HG03039 (cell line): ENCODE data around the gene PARP12.

Source experiments
- ATAC-seq: cut with Tn5 transposase; IDR thresholded peaks from one replicate; pipeline ENCODE4 v1.9.1; 2021; ENCODE audit warnings: mild to moderate bottlenecking, moderate library complexity; ENCODE audit not compliant: unreplicated experiment

Gene PARP12

DNA sequence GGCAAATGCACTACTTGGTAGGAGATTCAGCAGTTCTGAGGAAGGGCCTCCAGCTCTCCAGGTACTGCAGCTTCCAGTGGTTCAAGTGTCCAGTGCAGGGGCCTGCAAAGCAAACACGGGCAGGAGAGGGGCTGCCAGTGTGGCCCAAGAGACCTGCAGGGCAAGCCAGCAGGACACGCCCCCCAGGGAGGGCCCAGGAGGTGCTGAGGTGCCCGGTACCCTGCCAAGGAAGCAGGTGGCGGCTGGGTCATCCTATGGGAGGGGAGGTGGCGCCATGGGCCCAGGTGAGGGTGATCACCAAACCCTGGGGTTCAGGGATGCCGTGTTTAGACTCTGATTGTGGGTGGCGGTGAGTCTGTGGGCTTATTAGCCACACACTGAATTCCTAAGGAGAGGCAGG, 45.7 kb downstream of the PARP12 start:
- no peak for ATAC-seq

DNA sequence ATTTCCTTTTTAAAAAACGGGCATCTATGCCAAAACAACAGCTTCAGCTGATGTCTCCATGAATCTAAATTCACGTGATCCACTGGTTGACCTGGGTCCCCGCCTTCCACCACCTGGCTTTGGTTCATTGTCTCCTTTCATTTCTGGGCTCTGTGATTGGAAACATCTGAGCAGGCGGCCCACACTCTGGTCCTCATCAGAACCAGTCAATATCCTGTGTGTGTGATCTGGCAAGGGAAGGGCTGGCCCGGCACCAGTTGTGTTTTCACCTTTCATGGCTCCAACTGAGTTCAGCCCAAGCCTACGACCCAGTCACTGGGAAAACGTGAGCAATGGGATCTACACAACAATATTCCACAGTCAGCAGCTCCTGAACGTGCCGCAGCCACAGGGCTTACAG, 46.2 kb downstream of the PARP12 start:
- ATAC-seq, result no peak

DNA sequence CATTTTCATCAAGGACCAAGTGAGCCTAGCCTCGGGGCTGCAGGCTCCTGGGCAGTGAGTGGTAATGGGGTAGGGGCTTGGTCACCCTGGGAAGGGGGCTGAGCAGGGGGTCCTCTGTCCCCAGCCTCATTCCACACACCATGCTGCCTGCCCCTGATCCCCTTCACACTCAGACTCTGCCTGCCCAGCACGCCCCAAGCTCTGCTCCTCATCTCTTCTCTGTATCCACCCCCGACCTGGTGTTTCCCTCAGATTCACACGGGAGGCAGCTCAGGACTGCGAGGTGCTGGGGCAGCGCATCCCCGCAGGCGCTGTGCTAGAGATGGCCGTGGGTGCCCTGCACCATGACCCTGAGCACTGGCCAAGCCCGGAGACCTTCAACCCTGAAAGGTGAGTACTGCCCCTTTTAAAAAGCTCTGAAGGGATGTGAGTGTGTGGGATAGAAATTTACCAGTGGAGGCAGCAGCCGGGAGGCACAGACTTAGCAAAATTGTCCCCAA, 47.2 kb downstream of the PARP12 start:
- no peak for ATAC-seq

DNA sequence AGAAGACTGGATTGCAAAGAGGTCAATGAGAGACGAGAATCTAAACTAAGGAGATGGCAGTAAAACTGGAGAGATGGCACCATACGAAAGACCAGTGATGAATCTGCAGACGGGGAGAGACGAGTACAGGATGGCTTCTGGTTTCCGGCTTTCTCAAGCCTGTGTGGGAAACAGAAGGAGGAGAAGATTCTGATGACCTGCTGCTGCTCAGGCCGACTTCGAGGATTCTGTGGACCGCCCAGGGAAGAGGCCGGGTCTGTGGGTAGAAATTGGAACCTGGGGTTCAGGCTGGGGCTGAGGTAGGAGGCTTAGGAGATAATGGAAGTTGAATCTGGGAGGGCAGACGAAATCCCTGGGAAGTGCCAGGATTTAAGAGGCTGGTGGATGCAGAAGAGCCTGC, 48.6 kb downstream of the PARP12 start:
- ATAC-seq, result no peak

DNA sequence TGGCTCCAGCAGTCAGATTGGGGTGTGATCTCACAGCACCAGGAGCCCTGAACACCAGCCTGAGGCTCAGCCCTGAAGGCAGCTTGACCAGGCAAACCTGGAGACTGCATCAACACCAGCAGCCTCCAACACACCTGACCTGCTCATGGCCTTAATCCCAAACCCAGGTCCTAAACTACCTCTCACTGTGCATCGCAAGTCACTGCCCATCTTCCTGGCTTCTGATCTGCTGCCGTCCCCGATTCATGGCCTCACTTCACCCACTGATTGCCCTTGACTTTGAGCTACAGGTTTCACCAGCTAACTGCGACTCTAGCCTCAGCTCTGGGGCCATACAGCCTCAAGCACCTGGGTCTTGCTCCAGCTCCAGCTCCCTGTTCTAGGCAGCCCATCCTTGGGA, 49.1 kb downstream of the PARP12 start:
- no peak for ATAC-seq

DNA sequence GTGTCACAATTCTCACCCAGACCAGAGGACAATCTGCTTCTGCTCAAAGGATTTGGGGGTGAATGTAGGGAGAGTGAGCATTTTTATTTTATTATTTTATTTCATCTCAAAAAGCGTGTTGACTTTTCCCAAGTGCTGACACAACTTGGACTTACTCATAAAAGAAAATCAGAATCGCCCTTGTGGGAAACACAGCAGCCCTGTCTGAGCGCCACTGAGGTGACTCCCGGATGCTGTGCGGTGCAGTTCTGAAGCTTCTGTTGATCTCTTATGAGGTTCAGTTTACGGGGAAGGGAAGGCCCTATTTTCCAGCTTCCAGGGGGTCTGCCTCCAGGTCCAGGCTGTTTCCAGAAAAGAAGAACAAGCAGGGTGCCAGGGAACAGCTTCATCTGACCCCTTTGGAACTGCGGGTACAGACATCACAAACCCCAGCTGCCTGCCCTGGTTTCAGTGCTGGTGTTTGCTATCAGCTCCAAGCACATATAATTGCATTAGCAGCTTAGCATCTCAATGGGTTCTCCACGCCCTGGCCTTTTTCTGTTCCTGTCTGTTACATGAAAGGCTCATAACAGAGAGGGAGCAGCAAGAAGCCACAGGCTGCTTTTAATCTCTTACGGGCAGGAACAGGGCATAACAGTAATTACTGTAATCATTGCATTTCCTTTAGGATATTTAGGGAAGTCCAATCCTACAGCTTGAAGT, 52.4 kb downstream of the PARP12 start:
- ATAC-seq, result no peak

DNA sequence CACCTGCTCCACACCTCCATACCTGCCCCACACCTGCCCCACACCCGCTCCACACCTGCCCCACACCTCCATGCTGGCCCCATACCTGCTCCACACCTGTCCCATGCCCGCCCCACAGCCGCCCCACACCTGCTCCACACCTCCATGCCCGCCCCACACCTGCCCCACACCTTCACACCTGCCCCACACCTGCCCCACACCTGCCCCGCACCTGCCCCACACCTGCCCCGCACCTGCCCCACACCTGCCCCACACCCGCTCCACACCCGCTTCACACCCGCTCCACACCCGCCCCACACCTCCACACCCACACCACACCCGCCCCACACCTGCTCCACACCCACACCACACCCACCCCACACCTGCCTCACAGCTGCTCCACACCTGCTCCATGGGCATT, 53.0 kb downstream of the PARP12 start:
- no peak for ATAC-seq

DNA sequence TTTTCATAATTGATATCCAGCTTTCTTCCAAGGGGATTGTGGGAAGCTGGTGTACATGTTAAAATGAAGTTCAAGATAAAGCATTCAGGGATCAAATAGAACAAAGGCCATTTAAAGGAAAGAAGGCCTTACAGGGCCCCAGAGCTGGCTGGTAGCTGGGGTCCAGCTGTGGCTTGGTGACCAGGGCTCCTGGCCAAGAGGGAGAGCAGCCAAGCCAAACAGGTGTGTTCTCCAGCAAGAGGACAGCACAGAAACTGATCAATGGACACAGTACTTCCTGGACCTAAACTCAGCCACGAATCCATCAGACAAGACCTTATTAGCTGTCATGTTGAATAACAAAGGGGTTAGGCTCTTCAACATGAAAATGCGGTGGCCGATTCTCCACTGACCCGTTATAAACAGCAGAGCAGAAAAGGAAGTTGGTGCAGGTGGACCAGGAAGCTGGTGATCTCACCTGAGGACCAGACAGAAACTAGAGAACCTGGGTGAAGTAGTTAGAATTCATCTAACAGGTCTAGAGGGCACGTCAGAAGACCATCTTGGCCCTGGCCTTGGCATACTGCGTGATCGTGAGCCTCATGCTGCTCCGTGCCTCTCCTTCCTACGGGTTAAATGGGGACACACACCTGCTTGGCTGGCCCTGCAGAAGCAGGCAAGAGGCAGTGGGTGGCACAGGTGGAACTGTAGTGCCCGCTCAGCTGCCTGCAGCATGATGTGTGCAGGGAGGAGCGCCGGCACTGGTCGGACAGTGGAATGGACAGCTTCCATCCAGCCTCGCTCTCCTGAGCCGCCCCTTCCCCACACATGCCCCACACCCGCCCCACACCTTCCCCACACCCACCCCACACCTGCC, 53.8 kb downstream of the PARP12 start:
- ATAC-seq, result no peak

DNA sequence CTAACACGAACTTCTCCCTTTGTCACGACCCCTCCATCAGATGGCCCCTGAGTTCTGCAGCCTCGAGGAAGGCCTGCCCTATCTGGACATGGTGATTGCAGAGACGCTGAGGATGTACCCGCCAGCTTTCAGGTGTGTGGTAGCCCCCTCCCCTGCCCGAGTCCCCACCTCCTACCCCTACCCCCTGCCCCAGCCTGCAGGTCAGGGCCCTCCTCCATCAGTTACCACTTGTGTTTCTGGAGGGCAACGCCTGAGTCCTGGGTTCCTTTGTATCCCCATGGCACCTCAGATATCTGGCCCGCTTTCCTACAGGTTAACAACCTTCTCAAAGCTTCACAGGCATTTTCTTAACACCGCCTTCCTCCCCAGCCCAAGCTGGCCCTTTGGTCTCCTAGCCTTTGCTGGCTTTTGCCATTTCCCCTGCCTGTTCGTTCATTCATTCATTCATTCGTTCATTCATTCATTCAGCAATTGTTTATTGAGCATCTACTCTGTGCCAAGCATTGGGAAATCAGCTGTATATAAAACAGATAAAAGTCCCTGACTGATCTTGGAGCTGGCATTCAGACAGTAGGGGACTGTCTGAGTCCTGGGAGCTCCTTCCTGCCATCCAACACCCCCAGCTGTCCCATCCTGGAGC, 55.6 kb downstream of the PARP12 start:
- ATAC-seq, result no peak

DNA sequence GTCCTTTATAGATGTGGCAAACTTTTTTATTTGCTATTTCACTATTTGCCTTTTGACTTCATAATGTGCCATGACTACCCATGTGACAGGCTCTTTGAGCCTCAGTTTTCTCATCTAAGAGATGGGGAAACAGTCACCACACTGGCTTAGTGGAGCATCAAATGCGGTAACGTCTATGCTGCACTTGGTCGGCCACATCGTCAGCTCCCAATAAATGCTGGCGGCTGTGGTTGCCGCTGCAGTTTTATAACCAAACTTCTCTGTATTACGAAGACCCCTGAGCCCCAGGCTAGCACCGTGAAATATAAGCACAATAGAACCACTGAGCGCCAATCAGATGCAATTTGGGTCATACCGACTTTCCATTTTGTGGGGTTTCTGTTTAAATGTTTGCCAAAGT, 56.2 kb downstream of the PARP12 start:
- no peak for ATAC-seq

DNA sequence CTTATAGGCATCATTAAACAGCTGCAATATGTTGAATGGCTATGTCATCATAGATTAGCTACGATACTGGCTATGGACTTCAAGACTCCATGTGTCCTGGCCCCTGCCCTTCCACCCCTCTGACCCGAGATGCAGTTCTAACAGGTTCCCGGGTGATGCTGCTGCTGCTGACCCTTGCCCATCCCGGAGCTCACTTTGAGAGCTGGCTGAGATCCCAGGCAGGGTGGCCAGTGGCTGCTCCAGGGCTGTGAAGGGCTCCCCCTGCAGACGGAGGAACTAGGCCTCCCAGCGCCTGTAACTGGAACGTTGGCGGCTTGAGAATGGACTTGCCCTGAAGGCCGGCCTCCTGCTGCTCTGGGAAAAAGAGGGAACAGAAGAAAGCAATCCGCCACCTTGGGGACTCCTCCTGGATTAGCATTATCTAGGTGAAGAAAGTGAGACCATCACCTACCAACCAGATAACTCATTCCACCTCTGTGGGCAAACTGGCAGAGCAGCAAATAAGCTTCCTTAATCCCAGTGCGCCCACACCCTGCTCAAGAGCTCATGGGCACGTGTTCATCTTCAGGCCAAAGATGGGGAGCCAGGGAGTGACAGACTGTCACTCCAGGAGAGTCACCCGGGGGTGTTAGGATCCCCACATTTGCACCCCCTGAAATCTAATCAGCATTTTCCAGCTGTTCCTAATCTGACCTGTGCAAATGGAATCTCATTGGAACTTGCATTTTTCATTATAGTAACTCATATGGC, 56.8 kb downstream of the PARP12 start:
- ATAC-seq, result no peak

DNA sequence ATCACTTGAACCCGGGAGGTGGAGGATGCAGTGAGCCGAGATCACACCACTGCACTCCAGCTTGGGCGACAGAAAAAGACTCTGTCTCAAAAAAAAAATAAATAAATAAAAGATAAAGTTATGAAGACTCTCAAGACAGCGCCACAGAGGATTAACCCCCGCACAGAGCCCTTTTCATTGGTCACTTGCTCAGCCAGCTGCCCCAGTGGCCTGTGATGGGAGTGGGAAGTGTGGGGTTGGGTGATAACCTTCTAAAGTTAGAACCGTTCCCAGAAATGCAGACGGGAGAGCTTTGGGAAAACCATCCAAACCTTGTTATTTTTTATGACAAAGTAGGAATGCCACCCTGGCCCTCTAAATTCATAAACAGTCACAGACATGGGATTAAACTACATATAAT, 57.4 kb downstream of the PARP12 start:
- ATAC-seq, result no peak

DNA sequence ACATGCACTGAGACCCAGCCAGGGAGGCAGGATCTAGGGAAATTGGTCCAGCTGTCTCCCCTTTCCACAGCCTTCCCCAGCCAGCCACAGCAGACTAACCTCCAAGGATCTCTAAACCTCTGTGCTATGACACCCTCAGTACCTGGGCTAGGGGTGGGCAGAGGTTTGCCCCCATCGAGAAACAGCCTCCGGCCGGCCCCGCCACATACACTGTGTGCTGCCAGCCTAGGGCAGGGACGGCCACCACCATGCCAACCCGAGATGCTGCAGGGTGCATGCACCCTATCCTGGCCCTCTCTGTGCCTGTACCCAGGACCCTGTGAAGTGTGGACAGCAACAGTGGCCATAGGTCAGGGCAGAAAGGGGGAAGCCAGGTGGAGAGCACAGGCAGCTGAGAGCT, 58.1 kb downstream of the PARP12 start:
- ATAC-seq, result no peak

DNA sequence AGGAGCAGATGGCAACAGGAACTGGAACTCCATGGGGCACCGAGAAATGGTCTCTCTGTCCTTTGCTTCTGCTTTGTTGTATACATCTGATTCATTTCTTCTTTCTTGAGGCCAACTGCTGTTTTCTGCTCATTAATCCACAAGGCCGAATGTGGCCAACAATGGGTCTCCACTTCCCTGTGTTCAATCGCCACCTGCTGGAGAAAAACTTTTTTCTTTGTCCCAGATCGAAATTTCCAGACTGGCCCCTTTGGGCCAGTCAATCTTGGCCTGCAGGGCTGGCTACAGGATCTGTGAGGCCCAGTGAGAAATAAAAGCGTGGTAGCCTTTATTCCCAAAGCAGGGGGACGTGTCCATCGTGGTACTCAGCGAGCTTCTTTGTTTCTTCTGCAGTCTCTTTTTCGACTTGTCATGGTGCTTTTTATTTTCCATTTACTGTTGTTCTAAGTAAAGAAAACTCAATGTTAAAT, 58.8 kb downstream of the PARP12 start:
- no peak for ATAC-seq

DNA sequence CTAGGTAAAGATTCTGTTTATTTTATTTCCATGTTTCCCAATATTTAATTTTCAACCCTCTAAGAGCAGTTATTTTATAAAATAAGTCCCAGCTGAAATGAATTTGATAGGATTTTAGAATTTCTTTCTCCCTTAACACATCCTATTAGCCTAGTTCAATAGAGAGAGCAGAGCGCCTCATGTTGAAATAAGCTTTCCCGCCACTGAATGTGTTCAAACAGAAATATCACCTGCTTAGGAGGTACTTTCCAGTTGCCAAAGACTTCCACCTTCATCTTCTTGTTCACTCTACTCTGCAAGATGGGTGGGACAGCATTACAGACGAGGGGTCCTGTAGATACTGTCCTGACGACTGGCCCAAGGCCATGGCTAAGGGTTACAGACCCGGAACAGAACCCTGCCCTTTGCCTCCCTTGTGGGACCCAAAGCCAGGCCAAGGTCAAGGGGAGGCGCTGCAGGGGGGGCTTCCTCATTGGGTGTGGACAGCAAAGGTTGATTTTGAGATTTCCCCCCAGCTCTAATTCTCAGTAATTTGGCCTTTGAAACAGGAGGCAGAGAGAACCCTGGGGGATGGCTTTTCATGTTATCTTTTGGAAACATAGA, 62.0 kb downstream of the PARP12 start:
- no peak for ATAC-seq

DNA sequence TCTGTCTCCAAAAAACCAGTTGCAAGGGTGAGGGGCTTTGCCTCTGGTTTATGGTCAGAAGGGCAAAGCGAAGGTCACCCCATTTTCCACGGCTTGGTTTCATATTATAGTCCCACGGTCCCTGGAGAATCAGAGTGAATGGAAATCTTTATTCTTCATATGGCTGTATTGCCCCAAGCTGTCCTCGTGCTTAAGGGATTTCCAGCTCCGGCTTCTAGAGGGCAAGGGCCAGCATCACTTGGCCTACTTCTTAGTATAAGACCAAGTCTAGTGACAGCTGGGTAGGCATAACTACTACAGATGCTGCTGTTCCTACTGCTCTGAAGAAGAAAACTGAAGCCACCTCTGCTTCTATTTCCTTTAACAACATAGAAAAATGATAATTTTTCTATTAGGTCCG, 63.2 kb downstream of the PARP12 start:
- ATAC-seq, result no peak

DNA sequence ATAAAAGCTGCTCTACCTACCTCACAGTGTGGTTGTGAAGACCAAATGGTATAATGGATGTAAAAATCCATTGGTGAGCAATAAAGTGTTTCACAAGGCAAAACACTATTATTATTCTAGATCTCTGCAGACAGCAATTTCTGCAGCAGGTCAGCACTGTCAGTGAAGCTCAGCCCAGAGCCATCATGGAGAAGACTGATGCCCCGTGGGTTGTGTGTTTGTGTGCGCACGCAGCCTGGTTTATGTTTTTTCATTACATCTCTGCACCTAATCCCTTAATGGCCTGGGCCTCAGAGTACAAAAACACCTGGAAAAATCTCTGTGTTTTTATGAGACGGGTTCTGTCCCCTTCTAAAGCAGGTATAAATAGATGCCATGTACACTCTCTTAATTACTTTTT, 64.2 kb downstream of the PARP12 start:
- ATAC-seq, result no peak

DNA sequence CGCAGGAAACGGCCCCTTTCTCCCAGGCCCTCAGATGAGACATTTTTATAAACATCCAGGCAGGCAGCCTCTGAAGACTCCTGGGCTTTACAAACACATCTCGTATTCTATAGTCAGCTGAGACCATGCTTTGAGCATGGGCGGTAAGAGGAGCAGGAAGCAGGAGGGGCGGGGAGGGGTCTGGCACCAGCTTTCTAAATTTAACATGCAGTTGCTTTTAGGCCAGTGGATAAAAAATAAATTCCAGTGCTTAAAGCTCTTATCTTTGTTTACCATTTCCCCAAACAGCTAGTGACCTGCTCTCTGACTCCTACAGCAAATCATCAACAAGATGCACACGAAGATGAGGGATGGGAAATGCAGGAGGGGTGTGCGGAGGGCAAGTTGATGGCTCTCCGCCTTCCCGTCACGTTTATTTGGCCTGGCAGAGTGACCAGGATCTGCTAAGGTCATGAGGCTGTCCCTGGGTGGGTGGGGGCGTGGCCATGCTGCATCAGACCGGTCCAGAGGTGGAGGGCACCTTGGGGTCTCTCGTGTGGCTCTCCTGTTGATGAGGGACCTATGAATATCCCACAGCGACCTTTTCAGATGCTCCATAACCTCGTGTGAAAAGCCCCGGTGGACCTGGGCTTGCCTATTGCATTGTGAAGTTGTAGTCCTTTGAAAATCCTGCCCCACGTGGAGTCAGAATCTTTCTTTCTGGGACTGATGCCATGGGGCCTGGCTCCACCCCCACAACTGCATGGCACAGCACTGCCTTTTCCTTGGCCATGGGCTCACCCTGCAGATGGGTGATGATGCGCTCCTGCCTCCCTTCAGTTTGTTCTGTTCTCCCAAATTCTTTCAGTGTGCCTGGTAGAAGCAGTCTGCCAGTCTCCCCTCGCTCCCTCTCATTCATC, 67.5 kb downstream of the PARP12 start:
- no peak for ATAC-seq

DNA sequence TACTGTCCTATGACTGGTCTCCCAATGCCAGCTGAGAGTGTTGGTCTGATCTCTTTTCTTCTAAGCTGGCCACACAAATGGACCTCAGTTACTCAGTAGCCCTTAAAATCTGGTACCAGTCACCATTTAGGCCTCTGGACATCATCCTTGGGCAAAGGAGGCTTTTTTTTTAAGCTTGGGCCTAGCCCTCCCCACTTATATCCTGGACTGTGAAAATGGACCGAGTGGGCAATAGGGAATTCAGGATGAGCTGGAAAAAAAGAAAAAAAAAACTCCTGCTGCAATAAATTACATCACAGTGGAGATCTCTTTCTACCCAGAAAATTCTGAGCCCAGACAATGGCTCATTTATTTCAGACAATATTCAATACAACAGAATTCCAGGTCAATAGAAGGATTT, 68.4 kb downstream of the PARP12 start:
- no peak for ATAC-seq

DNA sequence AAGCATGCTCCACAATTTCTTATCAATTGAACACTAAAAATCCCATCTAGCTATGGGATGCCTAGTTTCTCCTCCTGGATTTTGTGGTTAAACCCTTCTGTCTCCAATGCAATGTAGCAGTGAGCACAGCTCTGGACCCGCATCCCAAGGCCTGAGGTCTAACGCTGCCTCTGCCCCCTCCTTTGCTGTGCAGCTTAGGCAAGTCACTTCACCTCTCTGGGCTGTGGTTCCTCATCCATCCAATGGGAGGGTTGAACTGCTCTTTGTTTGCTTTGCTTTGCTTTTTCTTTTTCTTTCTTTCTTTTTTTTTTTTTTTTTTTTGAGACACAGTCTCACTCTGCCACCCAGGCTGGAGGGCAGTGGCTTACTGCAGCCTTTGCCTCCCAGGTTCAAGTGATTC, 69.2 kb downstream of the PARP12 start:
- no peak for ATAC-seq
